Omental fat pad (tissue), 4 donors: ENCODE measurements around the gene HOXC6. TPM values are rescaled to one million over a fixed set of nuclear protein-coding genes. Genes with fewer than 3 reads are reported as not detected.

Experiments used
- ATAC-seq: fragments of 150-250 bp; one replicate; pipeline ENCODE4 v1.9.1; 2016; ENCODE audit warnings: mild to moderate bottlenecking, moderate library complexity; ENCODE audit not compliant: low FRiP score
- DNase-seq: peaks from one replicate; pipeline ENCODE4 v3.0.0-alpha.2; 2019; ENCODE audit warnings: low spot score
- CTCF ChIP-seq, 3 donors: fragments of 450-650 bp; IDR thresholded peaks; one replicate each; pipeline ENCODE4 v1.5.1; 2016 to 2017; ENCODE audit warnings: antibody characterized with exemption in 3 of 3, mild to moderate bottlenecking in 3 of 3, moderate library complexity in 2 of 3
- total RNA-seq, 4 donors: library from RNA; depleted of rRNA; stranded (reverse); fragments of >200 nt; gene quantifications; one replicate each; pipeline ENCODE4 v1.1.0, GENCODE V29; 2016

HOXC6 gene
- total RNA-seq, 4 donors from 2014 or later: 0.24 to 1.7 (median 1.2) TPM

GRCh38 chr12:53986686-53987483, 41.4 kb upstream of the HOXC6 start:
- no peak for DNase-seq
- ATAC-seq: no peak
- TF ChIP-seq CTCF (IDR thresholded peaks at IDR 0.05): no peak

- no peak for TF ChIP-seq CTCF (IDR thresholded peaks at IDR 0.05)
- DNase-seq: no peak
- ATAC-seq: no peak
Observed at GRCh38 chr12:53987787-53988230, 40.4 kb upstream of the HOXC6 start.

GRCh38 chr12:53988541-53989226, 39.6 kb upstream of the HOXC6 start:
- DNase-seq (no peak), ATAC-seq (no peak)
- no peak for TF ChIP-seq CTCF (IDR thresholded peaks at IDR 0.05)

GRCh38 chr12:53989227-53990113, 38.8 kb upstream of the HOXC6 start:
- DNase-seq: no peak

GRCh38 chr12:53990311-53991076, 37.7 kb upstream of the HOXC6 start:
- ATAC-seq (no peak), DNase-seq (no peak)
- no peak for TF ChIP-seq CTCF (IDR thresholded peaks at IDR 0.05)

More at GRCh38 chr12:53989227-53990113, 38.8 kb upstream of the HOXC6 start:
- no peak for ATAC-seq
- no peak for TF ChIP-seq CTCF (IDR thresholded peaks at IDR 0.05)

- ATAC-seq: no peak
- no peak for TF ChIP-seq CTCF (IDR thresholded peaks at IDR 0.05)
- DNase-seq: no peak
Observed at GRCh38 chr12:53991077-53991460, 37.2 kb upstream of the HOXC6 start.
